ENCODE data around the gene ARHGAP6.

Gene ARHGAP6

GRCh38 chrX:11438767-11439166, 227.0 kb downstream of the ARHGAP6 start:
- TF ChIP-seq, protein P1, sequence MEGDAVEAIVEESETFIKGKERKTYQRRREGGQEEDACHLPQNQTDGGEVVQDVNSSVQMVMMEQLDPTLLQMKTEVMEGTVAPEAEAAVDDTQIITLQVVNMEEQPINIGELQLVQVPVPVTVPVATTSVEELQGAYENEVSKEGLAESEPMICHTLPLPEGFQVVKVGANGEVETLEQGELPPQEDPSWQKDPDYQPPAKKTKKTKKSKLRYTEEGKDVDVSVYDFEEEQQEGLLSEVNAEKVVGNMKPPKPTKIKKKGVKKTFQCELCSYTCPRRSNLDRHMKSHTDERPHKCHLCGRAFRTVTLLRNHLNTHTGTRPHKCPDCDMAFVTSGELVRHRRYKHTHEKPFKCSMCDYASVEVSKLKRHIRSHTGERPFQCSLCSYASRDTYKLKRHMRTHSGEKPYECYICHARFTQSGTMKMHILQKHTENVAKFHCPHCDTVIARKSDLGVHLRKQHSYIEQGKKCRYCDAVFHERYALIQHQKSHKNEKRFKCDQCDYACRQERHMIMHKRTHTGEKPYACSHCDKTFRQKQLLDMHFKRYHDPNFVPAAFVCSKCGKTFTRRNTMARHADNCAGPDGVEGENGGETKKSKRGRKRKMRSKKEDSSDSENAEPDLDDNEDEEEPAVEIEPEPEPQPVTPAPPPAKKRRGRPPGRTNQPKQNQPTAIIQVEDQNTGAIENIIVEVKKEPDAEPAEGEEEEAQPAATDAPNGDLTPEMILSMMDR (IDR thresholded peaks at IDR 0.05; ENCODE audit: insufficient read depth, low read depth, low read length, missing control alignments), result no peak
- no peak overlapping the region for H3K4me3 ChIP-seq (ENCODE audit: low read length)
- DNase-seq (ENCODE audit: low read depth), result no peak

GRCh38 chrX:11438380-11438723, 227.4 kb downstream of the ARHGAP6 start:
- H3K4me3 ChIP-seq (ENCODE audit: low read length), result no peak overlapping the region

GRCh38 chrX:11437642-11438379, 227.9 kb downstream of the ARHGAP6 start:
- peak; percentile 42 for DNase-seq (ENCODE audit: low read depth)
- TF ChIP-seq, protein P1 (IDR thresholded peaks at IDR 0.05; ENCODE audit: insufficient read depth, low read depth, low read length, missing control alignments), result no peak
- no peak overlapping the region for H3K4me3 ChIP-seq (ENCODE audit: low read length)

More at GRCh38 chrX:11438380-11438723, 227.4 kb downstream of the ARHGAP6 start:
- TF ChIP-seq, protein P1 (IDR thresholded peaks at IDR 0.05; ENCODE audit: insufficient read depth, low read depth, low read length, missing control alignments), result no peak
- DNase-seq (ENCODE audit: low read depth), result no peak

DNA sequence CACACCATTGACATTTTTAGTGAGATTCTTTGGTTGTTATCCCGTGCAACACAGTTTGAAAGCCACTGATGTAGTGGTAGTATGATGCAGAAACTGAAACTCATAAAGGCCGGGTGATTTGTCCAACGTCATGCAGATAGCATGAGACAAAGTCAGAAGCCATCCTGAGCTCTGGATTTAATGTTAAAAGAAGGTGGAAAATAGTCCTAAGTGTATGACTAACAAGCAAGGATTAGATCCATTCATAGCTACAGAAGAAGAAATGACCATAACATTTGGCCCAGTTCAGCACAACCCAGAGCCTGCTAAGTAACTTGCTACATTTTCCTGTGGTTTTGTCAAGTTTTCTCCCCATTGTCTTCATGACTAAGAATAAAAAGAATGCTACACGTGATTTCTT, 230.2 kb downstream of the ARHGAP6 start:
- no peak overlapping the region for H3K4me3 ChIP-seq (ENCODE audit: low read length)
- TF ChIP-seq, protein P1 (IDR thresholded peaks at IDR 0.05; ENCODE audit: insufficient read depth, low read depth, low read length, missing control alignments), result no peak
- no peak for DNase-seq (ENCODE audit: low read depth)

- no peak for DNase-seq (ENCODE audit: low read depth)
- H3K4me3 ChIP-seq (ENCODE audit: low read length), result no peak overlapping the region
- TF ChIP-seq, protein P1 (IDR thresholded peaks at IDR 0.05; ENCODE audit: insufficient read depth, low read depth, low read length, missing control alignments), result no peak
Observed at GRCh38 chrX:11434607-11435006, 231.1 kb downstream of the ARHGAP6 start.

- no peak for DNase-seq (ENCODE audit: low read depth)
- TF ChIP-seq, protein P1 (IDR thresholded peaks at IDR 0.05; ENCODE audit: insufficient read depth, low read depth, low read length, missing control alignments), result no peak
- no peak overlapping the region for H3K4me3 ChIP-seq (ENCODE audit: low read length)
Observed at GRCh38 chrX:11431786-11432185, 233.9 kb downstream of the ARHGAP6 start.

GRCh38 chrX:11430271-11430670, 235.4 kb downstream of the ARHGAP6 start:
- H3K4me3 ChIP-seq (ENCODE audit: low read length), result no peak overlapping the region
- TF ChIP-seq, protein P1 (IDR thresholded peaks at IDR 0.05; ENCODE audit: insufficient read depth, low read depth, low read length, missing control alignments), result no peak
- DNase-seq (ENCODE audit: low read depth), result peak; percentile 59

Measured in epithelial cell of esophagus (primary cell).